HG03460 (cell line): Measurements from ENCODE around the gene KANK2.

ENCODE experiments used
- ATAC-seq: cut with Tn5 transposase; IDR thresholded peaks from one replicate; pipeline ENCODE4 v1.9.1; 2021; ENCODE audit not compliant: unreplicated experiment

KANK2 gene

DNA sequence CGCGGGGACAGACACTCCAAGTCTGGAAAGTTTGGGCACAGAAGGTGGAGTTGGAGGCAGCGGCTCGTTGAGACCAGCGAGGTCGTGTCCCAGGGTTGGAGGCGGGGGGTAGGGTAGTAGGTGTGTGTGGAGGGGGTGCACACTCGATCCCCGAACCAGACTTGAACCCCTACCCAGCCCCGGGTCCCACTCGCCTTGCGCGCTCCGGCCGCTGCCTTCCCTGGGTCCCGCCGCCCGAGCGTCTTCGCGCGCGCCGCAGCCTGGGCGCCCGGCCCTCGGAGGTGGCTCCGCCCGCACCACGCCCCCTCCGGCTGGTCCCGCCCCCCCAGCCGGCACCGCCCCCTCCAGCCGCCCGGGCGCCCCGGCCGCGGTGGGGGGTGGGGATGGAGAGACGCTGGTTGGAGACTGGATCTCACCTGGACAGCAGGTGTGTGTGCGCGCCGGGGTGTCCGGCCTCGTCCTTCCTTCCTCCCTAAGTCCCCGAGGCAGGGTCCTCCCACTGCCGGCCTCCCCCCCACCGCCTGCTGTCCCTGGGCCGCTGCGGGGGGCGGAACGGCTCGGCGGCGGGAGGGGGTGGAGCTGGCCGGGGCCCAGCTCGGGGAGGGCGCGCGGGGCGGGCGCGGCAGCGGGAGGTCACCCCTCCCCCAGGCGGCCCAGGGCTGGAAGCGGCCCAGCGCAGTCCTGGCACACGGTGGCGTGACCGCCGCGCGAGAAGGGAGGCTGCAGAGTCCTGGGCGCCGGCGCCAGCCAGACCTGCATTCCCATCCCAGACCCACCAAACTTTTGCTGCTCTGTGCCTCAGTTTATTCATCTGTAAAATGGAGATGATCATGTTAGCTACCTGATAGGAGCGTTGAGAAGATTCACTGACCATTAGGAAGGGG, at the start of gene KANK2:
Gene KANK2, minus strand, starts transcription at position 255 of the 884 bp plus-strand sequence. CDS start 3,034 bp downstream, outside the sequence.
- ATAC-seq = peak; percentile 66

DNA sequence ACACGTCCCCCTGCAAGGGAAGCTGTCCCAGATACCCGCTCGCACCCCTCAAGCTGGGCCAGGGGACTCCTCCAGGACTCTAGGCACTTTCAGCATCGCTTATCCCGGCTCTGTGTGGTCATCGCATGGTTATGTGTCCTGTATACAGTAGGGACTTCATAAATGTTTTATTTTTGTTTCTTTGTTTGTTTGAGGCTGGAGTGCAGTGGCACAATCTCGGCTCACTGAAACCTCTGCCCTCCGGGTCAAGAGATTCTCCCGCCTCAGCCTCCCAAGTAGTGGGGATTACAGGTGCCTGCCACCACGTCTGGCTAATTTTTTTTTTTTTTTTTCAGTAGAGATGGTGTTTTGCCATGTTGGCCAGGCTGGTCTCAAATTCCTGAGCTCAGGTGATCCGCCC, 49.6 kb upstream of the KANK2 start:
- ATAC-seq = no peak

DNA sequence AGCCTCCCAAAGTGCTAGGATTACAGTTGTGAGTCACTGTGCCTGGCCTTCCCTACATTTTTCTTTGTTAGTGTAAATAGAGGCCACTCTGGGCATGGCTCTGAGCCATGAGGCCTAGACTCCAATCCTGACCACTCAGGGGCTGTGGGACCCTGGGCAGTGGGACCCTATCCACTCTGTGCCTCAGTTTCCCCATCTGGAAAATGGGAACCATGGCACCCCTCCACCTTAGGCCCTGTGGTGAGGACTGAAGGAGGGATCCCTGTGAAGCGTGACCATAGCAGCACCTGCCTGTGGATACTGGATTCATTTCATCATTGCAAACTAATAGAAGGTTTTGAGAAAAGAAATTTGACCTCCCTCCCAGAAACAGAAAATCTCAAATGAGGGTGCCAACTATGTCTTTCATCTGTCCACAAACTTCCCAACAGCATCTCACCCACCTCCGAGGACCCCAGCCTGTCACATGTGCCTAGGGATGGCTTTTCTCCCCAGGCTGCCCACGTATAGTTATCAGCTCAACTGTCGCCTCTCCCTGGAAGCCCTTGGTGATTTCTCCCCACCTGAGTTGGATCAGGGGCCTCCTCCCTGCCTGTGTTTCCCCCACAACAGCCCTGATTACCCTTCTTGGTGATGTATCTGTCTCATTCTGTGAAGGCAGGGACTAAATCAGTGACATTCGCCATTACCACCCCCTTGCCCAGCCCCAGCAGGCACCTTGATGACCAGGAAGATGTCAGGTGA, 47.7 kb upstream of the KANK2 start:
- ATAC-seq = no peak

DNA sequence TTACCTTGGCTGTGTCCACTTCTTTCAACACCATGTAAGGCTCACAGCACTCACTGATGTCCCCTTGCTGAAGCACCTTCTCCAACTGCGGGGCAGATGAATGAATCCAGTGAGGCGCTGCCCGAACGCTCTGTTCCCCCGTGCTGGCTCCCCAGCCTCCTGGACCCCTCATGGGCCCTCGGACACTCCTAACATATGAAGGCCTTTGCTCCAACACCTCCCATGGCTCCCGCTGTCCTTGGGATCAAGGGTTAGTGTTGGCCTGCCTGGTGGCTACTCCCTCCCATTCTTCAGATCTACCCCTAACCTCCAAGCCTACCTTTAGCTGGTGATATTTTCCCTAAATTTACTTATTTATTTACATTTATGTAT, 46.4 kb upstream of the KANK2 start:
- ATAC-seq = no peak

DNA sequence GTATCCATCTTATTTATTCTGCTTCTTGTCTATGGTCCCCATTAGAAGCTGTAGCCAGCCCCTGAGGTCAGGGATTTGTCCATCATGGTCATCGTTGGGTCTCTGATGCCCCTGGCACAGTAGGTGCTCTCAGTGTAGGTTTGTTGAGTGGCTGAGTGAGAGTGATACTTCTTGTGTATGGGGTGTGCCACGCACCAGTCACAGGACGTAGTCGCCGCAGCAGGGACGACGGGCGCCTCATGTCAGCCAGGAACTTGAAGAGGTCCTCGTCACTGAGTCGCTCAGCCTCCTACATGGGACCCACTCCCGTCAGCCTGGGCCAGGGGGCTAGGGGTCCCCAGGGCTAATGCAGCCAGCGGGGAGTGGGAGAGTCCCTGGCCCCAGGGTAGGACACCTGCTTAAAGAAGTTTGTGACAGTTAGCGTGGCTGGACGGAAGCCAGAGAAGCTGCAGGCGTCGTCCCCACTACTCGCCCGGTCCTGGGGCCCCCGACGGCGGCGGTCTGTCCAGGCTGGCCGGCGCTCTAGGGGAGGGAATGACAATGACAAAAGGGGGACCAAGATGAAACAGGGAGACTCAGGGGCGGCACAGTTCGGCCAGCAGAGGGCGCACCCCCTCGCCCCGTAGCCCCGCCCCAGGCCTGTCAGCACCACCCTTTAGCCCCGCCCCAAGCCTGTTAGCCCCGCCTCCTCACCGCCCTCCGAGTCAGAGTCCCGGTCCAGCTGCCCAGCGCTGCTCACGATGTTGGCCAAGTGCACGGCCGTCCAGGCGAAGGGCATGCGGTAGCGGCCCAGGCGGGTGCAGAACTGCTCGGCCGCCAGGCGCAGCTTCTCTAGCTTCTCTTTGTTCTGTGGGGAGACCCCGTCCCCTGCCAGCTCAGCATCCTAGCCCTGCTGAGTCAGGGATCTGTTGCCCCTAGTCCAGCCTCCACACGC, 45.8 kb upstream of the KANK2 start:
- no peak for ATAC-seq

DNA sequence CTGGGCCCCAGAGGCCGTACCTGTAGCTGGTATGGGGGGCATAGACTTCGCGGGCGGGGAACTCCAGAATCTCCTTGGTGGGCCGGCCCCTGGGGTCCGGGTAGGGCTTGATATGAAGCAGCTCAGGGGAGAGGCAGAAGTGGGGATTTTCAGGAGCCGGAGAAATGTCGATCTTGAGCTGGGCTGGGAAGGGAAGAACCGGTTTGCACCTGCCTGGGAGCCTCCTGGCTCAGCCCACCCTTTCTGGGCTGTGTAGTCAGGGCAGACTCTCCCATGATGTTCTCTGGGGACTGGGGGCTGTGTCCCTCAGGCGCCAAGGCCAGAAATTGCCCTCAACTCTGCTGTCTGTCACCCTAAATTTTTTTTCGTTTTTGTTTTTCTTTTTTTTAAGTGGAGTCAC, 44.7 kb upstream of the KANK2 start:
- ATAC-seq = no peak

DNA sequence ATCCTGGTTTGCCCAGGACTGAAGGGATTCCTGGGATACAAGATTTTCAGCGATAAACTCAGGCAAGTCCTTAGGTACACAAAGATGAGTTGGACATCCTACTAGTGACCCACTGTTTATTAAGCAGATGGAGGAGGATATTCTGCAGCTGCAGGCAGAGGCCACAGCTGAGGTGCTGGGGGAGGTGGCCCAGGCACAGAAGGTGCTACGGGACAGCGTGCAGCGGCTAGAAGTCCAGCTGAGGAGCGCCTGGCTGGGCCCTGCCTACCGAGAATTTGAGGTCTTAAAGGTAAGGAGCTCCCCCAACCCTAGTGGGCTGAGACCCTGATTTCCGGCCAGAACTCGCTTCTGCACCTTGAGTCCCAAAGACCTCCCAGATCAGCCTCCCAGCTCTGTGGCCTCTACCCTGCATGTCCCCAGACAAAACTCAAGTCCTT, 42.7 kb upstream of the KANK2 start:
- ATAC-seq = no peak

DNA sequence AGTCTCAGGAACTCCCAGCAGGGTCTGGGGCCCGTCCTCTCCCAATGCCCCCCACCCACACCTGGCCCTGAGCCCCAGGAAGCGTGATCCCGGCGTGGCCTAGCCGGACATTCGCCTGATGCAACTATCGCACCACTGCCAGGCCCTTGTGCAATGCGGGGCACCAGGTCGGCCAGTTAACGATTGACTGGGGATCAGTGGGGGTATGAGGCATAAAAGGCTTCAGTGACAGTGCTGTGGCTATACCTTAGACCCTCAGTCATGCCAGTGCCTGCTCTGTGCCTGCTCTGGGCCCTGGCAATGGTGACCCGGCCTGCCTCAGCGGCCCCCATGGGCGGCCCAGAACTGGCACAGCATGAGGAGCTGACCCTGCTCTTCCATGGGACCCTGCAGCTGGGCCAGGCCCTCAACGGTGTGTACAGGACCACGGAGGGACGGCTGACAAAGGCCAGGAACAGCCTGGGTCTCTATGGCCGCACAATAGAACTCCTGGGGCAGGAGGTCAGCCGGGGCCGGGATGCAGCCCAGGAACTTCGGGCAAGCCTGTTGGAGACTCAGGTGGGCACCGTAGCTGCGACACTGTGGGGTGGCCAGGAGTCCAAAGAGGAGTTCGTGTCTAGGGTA, 42.1 kb upstream of the KANK2 start, which contains the start of gene ANGPTL8:
Gene ANGPTL8, plus strand, starts transcription at position 243 of the 624 bp plus-strand sequence. Its CDS starts 19 bp downstream, at position 262.
- no peak for ATAC-seq

DNA sequence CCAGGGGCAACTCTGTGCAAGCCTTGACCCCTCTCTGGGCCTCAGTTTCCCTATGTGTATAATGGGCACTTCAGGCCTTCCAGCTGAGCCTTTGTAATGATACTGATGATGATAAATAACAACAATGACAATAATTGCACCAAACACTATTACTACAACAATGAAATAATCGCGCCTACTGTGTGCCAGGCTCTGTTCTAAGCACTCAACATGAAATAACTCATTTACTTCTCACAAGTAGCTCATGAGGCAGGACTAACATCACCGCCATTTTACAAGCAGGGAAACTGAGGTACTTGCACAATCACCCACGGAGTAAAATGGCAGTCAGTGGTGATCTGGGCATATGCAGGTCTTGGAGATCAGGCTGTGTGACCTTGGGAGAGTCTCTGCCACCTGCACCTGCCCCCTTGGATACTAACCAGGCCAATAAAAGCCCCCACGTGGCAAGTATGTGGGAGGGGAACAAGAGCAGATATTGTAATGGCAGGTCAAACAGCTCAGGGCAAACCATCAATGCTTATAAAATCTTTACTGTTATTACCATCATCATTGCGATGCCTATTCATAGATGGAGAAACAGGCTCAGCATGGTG, 41.5 kb upstream of the KANK2 start:
- ATAC-seq = no peak

DNA sequence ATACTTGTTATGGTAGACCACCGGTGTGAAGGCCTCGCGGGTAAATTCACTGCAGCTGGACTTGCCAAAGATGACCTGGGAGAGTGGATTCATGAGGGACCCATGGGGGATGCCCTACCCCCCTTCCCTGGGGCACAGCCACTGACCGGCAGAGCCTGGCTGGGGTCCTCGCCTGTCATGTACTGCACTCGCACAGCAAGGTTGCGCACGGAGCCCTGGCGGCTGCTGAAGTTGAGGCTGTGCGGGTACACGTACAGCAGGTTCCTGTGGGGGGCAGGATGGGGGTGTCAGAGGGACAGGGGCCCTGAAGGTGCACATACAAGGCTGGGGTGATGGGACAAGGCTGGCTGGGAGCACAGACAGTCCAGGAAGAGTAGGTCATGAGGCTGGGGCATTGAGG, 40.7 kb upstream of the KANK2 start:
- no peak for ATAC-seq

DNA sequence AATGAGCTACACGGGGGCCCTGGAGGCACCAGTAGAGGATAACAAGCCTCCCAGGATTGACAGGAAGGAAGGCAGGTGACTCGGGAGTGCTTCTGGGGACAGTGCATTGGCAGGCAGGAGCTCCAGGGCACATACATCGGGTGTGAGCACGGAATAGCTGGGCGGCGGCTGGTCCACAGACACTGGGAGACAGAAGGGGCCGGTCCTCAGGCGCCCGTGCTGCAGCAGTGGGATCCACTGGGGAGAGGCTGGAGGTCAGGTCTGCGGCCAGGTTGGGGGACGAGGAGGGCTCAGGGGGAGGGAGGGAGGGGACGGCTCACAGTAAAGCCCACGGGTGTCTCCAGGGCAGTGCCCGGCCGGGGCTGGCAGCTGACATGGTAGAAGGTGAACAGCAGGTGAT, 40.0 kb upstream of the KANK2 start:
- ATAC-seq = no peak

DNA sequence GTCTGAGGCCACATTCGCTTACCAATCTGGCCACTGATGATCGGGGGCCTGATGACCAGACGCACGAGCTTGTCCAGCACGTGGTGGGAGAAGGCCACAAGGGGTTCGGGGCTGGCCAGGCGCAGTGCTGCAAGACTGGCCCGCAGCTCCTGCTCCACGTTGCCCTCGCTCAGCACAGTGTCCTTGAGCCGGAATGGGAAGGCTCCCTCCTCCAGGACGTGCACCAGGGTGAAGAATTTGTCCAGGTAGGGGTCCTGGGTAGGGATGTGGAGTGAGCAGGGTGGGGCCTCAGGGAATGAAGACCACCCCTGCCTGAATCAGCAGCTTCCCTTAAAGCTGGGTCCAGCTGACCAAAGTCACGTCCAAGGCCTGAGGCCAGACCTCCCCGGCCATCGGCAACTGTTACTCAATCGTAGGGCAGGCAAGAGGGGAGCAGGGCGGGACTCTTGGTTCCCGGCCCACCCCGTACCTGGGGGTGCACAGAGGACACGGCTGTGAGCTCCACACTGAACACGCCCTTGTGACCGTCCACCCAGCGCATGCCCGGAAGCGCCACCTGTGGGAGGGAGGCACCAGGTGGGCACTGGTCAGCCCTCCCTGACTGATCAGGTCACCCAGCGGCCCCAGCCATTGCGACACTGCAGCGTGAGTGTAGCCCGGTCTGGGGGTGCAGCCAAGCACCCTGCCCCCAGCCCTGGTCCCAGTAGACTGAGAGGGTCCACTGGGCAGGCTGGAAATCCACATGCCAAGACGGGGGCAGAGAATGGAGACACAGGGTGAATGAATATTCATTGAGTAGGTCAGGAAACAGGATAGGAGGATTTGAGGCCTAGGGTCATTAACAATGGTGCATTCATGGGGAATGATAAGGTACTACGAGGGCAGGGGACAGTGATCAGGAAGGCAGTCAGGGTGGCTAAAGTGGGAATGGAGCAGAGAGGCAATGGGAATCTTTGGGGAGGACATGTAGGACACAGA, 39.3 kb upstream of the KANK2 start:
- ATAC-seq = no peak

DNA sequence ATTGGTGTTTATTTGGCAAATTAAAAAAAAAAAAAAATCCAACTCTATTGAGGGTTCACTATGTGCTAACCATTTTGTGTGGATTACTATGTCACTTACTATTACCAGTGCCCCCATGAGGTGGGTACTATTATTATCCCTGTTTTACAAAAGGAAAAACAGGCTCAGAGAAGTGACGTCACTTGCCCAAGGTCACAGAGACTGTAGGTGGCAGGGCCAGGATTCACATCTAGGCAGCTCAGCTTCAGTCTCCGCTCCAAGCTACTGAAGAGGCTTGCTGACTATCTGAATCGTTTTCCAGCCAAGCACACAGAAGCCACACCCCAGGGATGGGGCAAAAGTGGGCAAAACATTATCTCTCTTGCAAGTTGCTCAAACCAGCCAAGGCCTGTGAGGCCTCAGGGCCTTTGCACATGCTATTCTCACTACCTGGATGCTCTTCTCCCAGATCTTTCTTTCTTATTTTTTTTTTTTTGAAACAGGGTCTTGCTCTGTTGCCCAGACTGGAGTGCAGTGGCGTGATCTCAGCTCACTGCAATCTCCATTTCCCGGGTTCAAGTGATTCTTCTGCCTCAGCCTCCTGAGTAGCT, 37.2 kb upstream of the KANK2 start:
- ATAC-seq = no peak

DNA sequence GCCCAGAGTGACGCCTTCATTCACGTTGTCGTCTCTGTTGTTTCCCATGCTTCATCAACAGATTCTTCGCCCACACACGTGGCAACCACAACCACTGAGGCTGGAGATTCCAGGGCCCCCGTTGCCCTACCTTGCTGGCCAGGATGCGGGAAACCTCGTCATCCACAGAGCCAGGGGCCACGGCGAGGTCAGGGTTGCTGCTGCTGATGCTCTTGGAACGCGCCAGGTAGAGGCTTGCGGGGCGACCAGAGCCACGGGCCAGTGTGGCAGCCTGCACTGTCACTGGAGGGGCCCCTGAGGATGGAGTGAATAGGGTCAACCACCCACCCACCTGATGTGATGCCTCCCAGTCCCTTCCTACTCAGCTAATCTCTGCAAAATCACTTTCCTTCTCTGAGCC, 35.7 kb upstream of the KANK2 start:
- ATAC-seq = no peak

DNA sequence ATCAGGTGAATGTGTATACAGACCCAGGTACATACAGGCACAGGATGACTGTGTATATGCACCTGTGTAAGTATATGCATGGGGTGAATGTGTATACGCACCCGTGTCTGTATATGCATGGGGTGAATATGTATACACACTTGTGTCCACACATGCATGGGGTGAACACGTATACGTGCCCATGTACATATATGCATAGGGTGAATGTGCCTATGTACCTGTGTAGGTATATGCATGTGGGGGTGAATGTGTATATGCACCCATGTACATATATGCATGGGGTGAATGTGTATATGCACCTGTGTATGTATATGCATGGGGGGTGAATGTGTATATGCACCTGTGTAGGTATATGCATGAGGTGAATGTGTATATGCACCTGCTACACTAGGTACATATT, 35.2 kb upstream of the KANK2 start:
- no peak for ATAC-seq

DNA sequence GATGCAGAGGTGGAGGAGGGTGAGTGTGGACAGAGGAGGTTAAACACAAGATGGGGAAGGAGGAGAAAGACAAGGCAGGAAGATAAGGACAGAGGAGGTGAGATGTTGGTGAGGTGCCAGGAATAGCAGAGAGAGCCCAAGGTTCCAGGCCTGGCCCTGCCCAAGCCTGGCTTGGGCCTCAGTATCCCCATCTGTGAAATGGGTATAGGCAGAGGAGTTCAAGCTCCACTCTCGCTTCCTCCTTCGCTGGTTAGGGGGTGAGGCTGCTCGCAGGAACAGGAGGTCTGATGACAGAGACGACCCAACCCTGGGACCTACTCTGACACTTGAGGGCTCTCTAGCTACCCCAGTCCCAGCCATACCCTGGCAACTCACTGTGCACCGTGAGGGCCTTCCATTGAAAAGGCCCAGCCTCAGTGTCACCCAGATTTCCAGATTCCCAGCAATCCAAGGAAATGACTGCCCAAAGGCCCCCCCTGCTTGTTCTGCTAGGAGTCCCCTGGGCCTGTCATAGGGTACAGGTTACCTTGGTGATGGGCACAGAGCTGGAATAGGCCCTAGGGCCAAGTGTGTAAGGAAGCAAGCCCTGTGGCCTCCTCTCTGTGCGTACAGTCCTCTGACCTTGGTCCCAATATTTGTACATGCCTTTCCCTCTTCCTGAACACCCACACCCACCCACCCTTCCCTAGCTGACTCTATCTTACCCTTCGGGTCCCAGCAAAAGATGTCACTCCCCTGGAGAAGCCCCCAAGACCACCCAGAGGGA, 33.5 kb upstream of the KANK2 start:
- ATAC-seq = no peak

DNA sequence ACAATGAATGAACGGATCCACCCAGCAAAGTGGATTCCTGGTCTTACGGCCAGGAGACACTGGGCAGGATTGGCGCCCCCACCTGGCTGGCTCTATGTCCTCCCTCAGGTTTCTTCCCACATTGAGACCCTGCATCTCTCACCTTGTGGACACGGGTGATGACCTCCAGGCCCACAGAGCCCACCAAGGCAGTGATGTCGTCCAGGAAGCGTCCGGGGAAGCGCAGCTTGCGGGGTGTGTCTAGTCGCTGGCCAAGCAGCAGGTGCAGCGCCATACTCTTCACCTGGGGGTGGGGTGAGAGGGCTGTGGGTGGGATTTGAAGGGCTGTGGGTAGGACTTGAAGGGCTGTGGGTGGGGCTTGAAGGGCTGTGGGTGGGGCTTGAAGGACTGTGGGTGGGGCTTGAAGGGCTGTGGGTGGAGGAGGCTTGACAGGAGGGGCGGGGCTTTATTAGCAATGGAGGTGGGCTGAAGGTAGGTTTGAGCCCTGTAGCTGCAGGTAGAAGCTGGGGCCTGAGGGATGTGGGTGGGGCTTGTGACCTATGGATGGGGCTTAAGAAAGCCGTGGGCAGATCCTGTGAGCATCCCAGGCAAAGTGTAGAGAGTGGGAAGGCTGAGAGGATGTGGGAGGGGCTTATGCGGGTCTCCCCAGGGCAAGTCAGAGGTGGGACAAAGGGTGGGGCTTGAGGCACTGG, 30.0 kb upstream of the KANK2 start:
- no peak for ATAC-seq
